Hematopoietic multipotent progenitor cell (in vitro differentiated cells): Measurements from ENCODE around the gene CLEC1A. TPM values are rescaled to one million over a fixed set of nuclear protein-coding genes. Genes with fewer than 3 reads are reported as not detected.
"Not testable (repeated sequence)": the region's sequence is repeated elsewhere in the genome, so short reads cannot be mapped to it uniquely, and the experiment has no call there.

ENCODE experiments used
- DNase-seq, 3 donors: peaks; one replicate each; pipeline ENCODE4 v3.0.0-alpha.2; 2011 to 2015; ENCODE audit warnings: low read depth in 2 of 3, low spot score in 2 of 3
- total RNA-seq: library from RNA; depleted of rRNA; stranded (reverse); fragments of >200 nt; gene quantifications from one replicate; pipeline ENCODE4 v1.2.3, GENCODE V29; 2012

Gene CLEC1A
- total RNA-seq, 1 donor, result under 0.01 TPM

DNA sequence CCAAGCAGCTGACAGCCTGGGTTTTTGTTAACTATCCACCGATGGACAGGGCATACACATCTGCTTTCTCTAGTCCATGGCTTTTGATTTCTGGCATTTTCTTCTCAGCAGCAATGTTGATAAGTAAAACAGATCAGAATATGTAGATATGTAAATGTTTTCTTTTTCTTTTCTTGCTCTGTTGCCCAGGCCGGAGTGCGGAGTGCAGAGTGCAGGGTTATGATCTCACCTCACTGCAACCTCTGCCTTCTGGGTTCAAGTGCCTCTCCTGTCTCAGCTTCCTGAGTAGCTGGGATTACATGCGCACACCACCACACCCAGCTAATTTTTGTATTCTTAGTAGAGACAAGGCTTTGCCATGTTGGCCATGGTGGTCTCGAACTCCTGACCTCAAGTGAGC is 40.4 kb downstream of the CLEC1A start:
- DNase-seq, result no peak

DNA sequence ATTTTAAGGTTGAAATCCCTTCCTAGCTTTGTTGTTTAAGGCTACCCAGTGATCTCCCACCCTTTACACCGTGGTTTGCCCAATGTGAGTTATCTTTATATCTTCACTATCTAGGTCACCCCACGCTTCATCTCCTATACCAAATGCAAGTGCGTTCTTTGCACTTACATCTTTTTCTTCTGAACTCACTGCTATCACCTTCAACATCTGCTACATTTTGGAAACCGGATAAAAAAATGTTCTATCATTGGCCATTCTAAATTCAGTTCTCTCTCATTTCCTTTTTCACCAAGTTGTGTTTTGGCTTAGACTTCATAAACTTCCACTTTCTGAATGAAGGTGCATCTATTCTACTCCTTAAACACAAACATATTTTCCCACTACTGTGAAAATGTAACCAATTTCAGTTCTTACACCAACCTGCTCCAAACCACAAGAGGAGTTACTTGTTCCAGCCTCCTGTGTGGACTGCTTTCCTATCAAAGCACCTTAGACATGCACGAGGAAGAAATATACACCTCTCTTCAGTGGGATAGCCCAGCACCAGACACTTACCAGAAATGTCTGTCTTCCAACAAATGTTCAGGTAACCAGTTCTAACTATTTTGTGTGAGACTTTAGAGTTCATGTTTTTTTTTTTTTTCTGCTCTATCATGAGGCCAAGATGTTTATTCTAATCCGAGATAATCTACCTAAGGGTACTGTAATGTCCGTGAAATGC is 46.4 kb downstream of the CLEC1A start:
- DNase-seq, result peak in 2 of 3 donors; percentile 27 to 72

DNA sequence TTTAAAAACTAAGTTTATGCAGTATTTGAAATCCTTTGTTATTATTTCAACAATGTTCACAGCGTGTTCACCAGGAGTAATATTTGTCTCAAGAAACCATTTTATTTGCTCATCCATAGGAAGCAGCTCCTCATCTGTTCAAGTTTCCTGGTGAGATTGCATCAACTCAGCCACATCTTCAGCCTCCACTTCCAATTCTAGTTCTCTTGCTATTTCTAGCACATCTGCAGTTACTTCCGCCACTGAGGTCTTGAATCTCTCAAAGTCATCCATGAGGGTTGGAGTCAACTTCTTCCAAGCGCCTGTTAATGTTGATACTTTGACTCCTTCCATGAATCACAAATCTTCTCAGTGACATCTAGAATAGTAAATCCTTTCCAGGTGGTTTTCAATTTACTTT is 50.3 kb downstream of the CLEC1A start:
- no peak for DNase-seq

DNA sequence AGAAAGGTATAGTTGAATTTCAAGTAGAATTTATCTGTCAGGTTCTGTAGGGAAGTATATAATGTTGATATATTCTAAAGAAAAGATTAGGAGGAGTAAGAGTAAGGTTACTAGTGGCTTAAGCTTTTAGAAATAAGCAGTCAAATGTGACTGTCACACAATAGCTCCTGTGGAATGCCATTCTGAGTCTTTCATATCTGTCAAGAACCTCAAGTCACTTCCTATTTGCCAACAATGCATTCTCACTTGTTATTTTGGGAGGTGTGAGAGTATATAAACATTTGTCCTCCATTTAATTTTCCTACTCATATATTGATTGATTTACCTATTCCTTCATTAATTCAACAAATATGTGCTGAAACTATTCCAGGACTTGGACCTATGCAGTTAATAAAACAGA is 56.6 kb downstream of the CLEC1A start:
- DNase-seq, result no peak

DNA sequence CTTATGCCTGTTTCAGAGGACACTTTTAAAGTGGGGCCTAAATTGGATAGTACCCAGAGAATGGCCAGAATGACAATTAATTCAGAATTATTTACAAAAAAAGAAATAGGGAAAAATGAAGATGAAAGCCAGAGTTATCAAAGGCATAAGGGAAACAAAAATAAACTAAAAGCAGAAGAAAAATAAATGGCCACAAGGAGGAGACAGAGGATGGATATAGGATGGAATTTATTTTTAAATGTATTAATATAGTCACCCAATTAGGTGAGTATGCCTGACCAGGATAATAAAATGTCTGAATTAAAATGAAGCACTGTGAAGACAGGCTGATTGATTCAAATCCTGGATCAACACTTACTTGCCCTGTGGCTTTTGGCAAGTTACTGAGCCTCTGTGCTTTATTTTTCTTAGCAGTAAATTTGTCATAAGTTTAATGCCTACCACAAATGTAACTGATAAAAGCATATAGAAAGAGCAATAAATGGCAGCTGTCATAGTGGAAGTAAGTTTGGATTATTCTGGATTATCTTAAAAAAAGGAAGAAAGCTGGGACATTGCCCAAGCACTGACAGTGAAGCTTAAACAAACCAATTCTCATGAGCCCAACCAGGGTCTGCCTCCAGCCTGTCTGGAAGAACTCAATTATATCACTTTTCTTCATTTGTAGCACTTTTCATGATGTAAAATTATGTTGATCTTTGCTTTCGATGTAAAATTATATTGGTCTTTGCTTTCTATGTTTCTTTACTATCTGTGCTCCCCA is 64.8 kb downstream of the CLEC1A start:
- peak in 1 of 3 donors; percentile 69 for DNase-seq

DNA sequence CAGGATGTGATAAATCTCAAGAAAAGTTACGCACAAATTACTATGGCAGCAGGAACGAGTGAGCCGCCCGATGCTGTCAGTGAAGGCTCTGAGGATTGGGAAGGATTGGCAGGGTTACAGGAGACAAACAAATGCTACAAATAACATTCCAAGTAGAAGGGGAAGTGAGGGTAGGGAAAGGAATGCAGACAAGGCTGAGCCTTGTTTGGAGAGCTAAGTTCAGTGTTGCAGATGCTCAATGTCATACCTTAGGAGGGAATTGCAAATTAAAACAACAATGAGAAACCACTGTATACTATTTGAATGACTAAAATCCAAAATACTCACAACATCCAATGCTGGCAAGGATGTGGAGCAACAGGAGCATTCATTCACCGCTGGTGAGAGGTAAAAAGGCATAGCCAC is 67.0 kb downstream of the CLEC1A start:
- no peak for DNase-seq

DNA sequence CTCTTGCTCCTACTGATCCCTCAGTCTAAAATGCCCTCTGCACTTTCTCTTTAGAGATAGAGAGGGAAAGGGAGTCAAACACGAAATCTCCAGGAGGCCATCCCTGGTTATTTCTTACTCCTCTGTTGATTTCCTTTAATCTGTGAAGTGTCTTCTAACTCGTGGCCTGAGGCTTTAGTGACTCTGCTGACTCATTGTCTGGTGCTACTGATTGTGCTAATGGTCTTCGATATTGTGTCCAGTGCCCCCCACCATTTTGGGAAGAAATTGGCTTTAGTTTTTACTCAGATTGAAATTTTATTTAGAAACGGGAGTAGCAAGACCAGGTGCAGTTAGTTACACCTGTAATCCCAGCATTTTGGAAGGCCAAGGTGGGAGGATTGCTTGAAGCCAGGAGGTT is 67.5 kb downstream of the CLEC1A start:
- peak in 1 of 3 donors; percentile 26 for DNase-seq

DNA sequence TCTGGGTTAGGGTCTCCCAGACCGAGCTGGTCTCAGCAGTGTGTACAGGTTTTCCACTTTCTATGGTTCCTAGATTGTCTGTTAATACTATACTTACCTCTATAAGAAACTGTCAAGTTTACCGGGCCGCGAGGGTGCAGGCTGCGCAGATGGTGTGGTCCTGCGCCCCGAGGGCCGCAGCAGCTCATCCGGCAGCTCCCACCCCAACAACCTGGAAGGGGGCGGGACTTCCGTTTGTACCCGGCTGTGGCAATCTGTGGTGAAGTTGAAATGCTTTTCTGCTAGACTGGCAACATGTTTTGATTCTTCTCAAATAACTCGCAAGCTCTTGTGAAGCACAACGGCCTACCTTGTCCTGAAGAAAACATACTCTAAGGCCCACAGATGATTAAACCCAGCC is 68.3 kb downstream of the CLEC1A start, which contains the start of gene CLEC9A:
Gene CLEC9A (plus strand): TSS at position 237 of the 400 bp plus-strand sequence. CDS start 22,006 bp downstream, outside the sequence.
- DNase-seq, result no peak

DNA sequence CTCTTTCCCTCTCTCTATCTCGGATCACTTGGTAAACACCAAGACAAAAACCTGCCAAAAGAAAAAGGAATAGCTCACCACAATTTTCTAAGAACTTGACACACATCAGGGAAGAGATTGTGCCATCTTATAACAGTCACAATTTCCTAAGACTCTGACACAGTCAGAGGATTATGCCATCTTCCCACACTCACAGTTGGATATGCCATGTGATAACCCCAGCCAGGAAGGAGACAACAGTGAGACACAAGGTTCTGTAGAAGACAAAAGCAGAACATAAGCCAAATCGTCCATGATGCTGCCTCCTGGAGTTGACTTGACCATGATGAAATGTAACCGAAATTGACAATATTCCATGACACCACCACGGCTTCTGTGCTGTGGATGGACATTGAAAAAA is 71.1 kb downstream of the CLEC1A start:
- DNase-seq, result peak in 1 of 3 donors; percentile 31

DNA sequence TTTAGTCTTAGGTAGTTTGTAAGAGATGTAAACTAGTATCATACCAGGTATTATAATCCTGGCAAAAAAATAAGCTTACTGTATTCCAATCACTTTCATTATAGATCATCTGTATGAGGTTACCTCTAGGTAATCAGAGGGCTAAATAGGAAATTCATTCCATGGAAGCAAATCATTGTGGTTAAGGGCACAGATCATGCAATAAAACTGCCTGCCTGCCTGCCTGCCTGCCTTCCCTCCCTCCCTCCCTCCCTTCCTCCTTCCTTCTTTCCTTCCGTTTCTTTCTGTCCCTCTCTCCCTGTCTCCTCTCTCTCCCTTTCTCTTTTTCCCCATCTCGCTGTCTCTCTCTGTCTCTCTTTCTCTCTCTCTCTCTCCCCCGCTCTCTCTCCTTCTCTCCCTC is 71.5 kb downstream of the CLEC1A start:
- DNase-seq, result no peak

DNA sequence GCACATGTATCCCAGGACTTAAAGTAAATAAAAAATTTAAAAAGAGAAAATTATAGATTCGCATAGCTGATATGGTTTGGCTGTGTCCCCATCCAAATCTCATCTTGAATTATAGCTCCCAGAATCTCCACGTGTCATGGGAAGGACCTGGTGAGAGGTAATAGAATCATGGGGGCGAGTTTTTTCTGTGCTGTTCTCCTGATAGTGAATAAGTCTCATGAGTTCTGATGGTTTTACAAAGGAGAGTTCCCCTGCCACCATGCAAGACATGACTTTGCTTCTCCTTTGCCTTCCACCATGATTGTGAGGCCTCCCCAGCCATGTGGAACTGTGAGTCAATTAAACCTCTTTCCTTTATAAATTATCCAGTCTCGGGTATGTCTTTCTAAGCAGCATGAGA is 72.1 kb downstream of the CLEC1A start:
- DNase-seq, result not testable (repeated sequence)

DNA sequence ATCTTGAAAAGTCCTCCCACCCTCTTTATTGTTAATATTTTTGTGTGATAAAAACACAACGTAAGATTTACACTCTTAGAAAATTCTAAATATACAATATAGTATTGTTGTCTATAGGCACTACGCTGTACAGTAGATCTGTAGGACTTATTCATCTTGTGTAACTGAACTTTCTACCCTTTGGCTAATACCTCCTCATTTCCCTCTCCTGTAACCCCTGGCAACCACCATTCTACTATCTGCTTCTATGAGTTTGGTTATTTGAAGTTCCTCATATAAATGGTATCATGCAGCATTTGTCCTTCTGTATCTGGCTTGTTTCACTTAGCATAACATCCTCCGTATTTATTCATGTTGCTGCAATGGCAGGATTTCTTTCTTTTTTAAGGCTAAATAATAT is 73.5 kb downstream of the CLEC1A start:
- no peak for DNase-seq

DNA sequence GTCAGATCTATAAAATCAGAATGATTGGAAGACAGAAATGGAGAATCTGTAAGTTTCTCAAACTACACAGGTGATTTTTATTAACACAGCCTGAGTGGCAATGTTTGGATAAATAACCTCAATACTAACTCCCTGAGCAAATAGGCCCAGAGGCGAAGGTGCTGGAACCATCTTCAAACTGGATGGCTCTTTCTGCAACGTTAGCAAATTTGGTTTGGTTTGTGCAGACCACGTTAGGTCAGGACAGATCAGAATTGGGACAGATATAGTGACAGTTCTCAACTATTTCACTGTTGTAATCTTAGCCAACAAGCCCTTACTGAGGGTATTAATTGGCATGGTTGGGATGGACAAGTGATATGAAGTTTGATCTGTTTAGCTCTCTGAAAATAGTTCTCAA is 77.4 kb downstream of the CLEC1A start:
- no peak for DNase-seq

Other genes with a start within 250 kb of the CLEC1A start
- gene CLEC2B, start 229.6 kb downstream of the CLEC1A start, total RNA-seq, result 17.0 TPM
- gene KLRF2, start 217.5 kb downstream of the CLEC1A start, total RNA-seq, result not detected
- not detected for gene CLEC2A, start 166.6 kb downstream of the CLEC1A start, total RNA-seq
- gene CLEC12A, start 127.6 kb downstream of the CLEC1A start, total RNA-seq, result 1.6 TPM
- 0.27 TPM for gene CLEC1B, start 99.9 kb downstream of the CLEC1A start, total RNA-seq
- under 0.01 TPM for gene CLEC12B, start 88.4 kb downstream of the CLEC1A start, total RNA-seq
- gene CLEC9A, start 68.3 kb downstream of the CLEC1A start, total RNA-seq, result 8.3 TPM
- 2.4 TPM for gene CLEC7A, start 31.2 kb upstream of the CLEC1A start, total RNA-seq
- gene OLR1, start 73.1 kb upstream of the CLEC1A start, total RNA-seq, result not detected
- gene TMEM52B, start 80.0 kb upstream of the CLEC1A start, total RNA-seq, result under 0.01 TPM
- gene GABARAPL1, start 113.9 kb upstream of the CLEC1A start, total RNA-seq, result 19.9 TPM
- gene KLRD1, start 208.9 kb upstream of the CLEC1A start, total RNA-seq, result under 0.01 TPM